Stimulated activated naive CD8-positive, alpha-beta T cell treated with anti-CD3 and anti-CD28 coated beads, Interleukin-15, Interleukin-2, amounts not matched to agents 100 U/mL and 50 U/mL, for 24 hours (primary cell): ENCODE measurements around the gene CCSER1.
"Not testable (repeated sequence)": the region's sequence is repeated elsewhere in the genome, so short reads cannot be mapped to it uniquely, and the experiment has no call there.

ENCODE experiments used
- ATAC-seq: fragments of 150-1000 bp; cut with Tn5 transposase; one replicate; pipeline ENCODE4 v1.10.0; 2021
- DNase-seq: peaks from one replicate; pipeline ENCODE4 v3.0.0; 2021

CCSER1 gene

GRCh38 chr4:91590260-91590659 lies 1463.1 kb downstream of the CCSER1 start:
- DNase-seq (no peak), ATAC-seq (no peak)

GRCh38 chr4:91592125-91592524 lies 1464.9 kb downstream of the CCSER1 start:
- ATAC-seq (no peak), DNase-seq (no peak)

- ATAC-seq (no peak), DNase-seq (no peak)
Observed at GRCh38 chr4:91596718-91597117, 1469.5 kb downstream of the CCSER1 start.

- DNase-seq (no peak), ATAC-seq (no peak)
Observed at GRCh38 chr4:91598696-91599095, 1471.5 kb downstream of the CCSER1 start.

- DNase-seq (no peak), ATAC-seq (no peak)
Observed at GRCh38 chr4:91600301-91600700, 1473.1 kb downstream of the CCSER1 start.

- ATAC-seq = no peak
- no peak for DNase-seq
Observed at GRCh38 chr4:91601401-91601800, 1474.2 kb downstream of the CCSER1 start.

- DNase-seq (no peak), ATAC-seq (no peak)
Observed at GRCh38 chr4:91611782-91612181, 1484.6 kb downstream of the CCSER1 start.

- ATAC-seq = no peak
- no peak for DNase-seq
Observed at GRCh38 chr4:91620952-91621351, 1493.8 kb downstream of the CCSER1 start.

- DNase-seq (no peak), ATAC-seq (no peak)
Observed at GRCh38 chr4:91621446-91621845, 1494.3 kb downstream of the CCSER1 start.

- no peak for DNase-seq
- ATAC-seq = no peak
Observed at GRCh38 chr4:91622925-91623602, 1495.9 kb downstream of the CCSER1 start.

GRCh38 chr4:91623603-91623967 lies 1496.4 kb downstream of the CCSER1 start:
- not testable (repeated sequence) for DNase-seq, ATAC-seq

GRCh38 chr4:91630054-91630453 lies 1502.9 kb downstream of the CCSER1 start:
- ATAC-seq (no peak), DNase-seq (no peak)

- no peak for ATAC-seq
- DNase-seq = no peak
Observed at GRCh38 chr4:91630764-91631163, 1503.6 kb downstream of the CCSER1 start.

- no peak for ATAC-seq
Observed at GRCh38 chr4:91631335-91631734, 1504.1 kb downstream of the CCSER1 start.

GRCh38 chr4:91636083-91636482 lies 1508.9 kb downstream of the CCSER1 start:
- no peak for ATAC-seq
- no peak for DNase-seq

More at GRCh38 chr4:91631335-91631734, 1504.1 kb downstream of the CCSER1 start:
- no peak for DNase-seq
